GM12801 (cell line): ENCODE results near the gene FABP1.

Experiments
- TF ChIP-seq, protein P1 (sequence below): IDR thresholded peaks from one replicate; pipeline ENCODE4 v1.5.1; 2011; ENCODE audit warnings: control low read depth; ENCODE audit not compliant: insufficient read length; ENCODE audit errors: extremely low read depth

The FABP1 gene

DNA sequence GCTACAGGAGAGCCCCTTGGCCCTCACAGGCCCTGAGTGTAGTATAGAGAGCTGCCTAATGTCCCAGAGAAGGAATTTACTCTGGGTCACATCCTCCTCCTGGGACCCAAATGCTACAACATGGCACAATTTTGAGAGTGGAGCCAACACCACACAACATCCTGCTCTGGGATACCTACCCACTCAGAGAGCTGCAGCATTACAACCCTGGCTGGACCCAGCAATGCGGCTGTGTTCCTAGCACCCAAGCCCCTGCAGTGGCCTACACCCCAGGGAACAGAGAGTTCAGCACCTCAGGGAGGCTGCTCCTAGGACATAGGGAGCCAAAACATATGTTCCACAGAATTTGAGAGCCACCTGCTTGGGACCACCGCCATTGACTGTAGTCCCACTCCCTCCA lies 19.3 kb upstream of the FABP1 start:
- TF ChIP-seq, protein P1, sequence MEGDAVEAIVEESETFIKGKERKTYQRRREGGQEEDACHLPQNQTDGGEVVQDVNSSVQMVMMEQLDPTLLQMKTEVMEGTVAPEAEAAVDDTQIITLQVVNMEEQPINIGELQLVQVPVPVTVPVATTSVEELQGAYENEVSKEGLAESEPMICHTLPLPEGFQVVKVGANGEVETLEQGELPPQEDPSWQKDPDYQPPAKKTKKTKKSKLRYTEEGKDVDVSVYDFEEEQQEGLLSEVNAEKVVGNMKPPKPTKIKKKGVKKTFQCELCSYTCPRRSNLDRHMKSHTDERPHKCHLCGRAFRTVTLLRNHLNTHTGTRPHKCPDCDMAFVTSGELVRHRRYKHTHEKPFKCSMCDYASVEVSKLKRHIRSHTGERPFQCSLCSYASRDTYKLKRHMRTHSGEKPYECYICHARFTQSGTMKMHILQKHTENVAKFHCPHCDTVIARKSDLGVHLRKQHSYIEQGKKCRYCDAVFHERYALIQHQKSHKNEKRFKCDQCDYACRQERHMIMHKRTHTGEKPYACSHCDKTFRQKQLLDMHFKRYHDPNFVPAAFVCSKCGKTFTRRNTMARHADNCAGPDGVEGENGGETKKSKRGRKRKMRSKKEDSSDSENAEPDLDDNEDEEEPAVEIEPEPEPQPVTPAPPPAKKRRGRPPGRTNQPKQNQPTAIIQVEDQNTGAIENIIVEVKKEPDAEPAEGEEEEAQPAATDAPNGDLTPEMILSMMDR = no peak

DNA sequence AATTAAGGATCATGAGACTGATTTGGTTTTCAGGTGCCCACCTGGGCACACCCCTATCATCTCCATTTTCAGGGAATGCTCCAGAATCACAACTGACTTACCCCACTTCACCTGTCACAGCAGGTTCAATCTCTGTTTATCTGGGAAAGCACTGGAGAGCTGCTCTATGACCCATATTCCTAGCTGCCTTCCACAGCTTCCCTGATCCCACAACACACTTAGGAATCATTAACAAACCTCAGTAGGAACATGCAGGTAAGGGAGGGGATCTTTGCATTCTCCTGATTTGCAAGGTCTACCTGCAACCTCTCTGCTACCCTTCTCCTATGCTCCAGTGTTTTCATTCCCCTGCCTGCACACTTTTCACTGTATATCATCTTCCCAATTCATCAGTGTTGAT lies 18.7 kb upstream of the FABP1 start:
- TF ChIP-seq, protein P1 = no peak

DNA sequence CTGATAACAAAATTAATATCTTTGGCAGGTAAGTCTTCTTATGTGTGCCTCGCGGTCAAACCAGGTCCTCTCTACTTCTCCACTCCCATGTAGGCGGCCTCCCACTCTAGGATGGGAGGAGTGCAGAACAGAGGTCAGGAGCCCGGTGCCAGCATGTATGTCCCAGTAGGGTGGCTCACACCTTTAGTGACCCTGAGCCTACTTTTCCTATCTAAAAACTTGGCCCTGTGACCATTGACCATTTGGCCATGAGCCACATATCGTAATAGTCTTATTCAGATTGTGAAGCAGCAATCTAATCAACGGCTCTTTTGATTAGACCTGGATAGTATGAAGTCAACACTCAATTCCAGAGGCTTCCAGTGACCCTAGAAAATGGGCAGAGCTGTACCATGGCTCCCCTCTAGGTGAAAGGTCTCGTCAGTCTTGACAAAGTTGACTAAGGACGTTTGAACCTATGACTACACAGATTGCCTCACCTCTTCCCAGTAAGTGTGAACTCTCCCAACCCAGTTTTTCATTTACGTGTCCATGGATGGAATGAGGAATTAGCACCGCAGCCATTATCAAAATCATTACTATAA lies 17.1 kb upstream of the FABP1 start:
- TF ChIP-seq, protein P1 = no peak

DNA sequence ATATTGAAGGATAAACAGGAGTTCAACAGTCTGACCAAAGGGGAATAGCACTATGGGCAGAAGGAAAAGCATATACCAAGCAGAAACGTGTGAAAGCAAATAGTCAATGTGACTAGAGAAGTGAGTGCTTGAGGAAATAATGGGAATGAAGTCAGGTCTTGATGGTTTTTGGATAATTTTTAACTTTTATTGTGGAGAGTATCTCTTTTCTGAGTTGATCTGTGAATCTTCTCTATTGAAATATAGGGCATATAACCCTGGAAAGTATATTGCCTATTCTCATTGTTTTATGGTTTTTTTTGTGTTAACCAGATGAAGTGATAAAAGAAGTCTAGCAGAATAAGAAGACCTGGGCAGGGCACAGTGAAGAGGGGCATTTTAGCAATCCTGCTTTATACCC lies 16.4 kb upstream of the FABP1 start:
- TF ChIP-seq, protein P1 = no peak

DNA sequence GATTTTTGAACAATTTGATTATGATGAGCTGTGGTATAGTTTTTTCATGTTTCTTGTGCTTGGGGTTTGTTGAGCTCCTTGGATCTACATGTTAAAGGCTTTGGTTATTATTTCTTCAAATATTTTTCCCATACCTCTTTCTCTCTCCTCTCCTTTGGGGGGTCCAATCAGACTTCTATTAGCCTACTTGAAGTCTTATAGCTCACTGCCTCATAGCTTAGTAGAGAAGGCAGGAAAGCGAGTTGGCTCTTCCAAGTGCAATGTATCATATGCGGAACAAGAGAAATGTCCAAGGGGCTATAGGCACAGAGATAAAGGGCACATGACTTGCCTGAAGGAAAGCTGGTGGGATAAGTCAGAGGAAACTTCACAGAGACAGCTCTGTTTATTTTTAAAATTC lies 14.1 kb upstream of the FABP1 start:
- TF ChIP-seq, protein P1 = no peak

DNA sequence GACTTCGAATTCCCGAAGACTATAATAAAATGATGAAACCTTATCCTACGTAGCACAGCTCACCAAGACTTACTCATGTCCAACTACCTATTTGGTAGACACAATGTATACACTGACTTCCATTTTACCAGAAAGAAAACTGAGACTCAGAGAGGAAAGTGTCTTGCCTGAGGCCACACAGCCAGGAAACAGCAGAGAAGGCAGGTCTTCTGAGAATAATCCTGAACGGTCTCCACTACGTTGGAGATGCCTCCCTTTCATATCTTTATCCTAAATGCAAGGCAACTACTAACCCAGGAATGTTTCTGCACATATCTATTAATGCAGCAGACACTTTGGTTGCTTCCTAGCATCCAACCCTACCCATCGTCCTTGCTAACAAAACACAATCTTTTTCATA lies 11.9 kb upstream of the FABP1 start:
- TF ChIP-seq, protein P1 = no peak

DNA sequence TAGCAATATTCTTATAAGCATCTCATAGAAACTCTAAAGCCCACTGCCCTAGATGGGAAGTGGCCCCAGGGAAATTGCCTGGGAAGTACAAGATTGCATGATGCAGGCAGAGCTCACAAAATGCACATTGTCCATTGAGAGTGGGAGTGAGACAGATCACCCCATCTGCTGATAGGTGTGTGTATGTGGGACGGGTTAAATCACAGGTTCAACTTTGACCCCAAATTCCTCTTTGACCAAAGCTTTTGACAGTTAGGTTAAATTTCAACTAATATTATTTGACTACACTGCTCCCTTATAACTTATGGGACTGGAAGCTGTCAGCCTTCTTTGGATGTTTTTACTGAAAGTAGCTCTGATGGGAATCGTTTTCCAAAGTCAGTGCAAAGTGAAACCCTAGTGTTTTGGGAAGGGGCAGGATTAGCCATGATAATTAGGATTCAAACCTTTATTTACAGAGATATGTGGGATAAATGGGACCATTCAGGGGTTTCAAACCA lies 11.4 kb upstream of the FABP1 start:
- TF ChIP-seq, protein P1 = no peak
